GM12892 (cell line): ENCODE data around the gene LUZP4.

ENCODE experiments used
- POLR2A ChIP-seq: IDR thresholded peaks from 2 replicates; pipeline ENCODE4 v1.6.1; 2011; ENCODE audit warnings: low read depth, low read length, control low read depth
- POLR2AphosphoS5 ChIP-seq: IDR thresholded peaks from 2 replicates; pipeline ENCODE4 v1.6.1; 2011; ENCODE audit warnings: low read depth, low read length, control low read depth
- TAF1 ChIP-seq: IDR thresholded peaks from 2 replicates; pipeline ENCODE4 v1.6.1; 2011; ENCODE audit warnings: low read depth, mild to moderate bottlenecking, control low read depth, low read length, borderline replicate concordance

- no peak for TF ChIP-seq POLR2AphosphoS5
- no peak for TF ChIP-seq POLR2A
- TF ChIP-seq TAF1: no peak
These were observed 25.5 kb upstream of the LUZP4 start for GRCh38 chrX:115264009-115264408.
